ENCODE results near the gene CSGALNACT2.
A peak's percentile ranks its signal among the peaks of the same experiment; 100 is the strongest.

The CSGALNACT2 gene

DNA sequence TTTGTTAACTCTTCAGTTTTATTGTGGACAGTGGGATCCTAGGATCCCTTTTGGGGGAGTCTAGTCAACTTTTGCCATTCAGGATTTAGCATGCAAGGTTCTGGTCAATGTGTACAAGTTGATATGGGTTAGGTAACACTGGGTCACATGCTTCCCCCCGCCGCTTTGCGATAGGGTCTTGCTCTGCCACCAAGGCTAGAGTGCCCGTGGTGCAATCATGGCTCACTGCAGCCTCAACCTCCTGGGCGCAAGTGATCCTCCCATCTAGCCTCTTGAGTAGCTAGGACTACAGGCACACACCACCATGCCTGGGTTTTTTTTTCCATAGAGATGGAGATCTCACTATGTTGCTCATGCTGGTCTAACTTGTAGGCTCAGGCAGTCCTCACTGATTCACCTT is 3.2 kb upstream of the CSGALNACT2 start:
- TF ChIP-seq, protein P1, sequence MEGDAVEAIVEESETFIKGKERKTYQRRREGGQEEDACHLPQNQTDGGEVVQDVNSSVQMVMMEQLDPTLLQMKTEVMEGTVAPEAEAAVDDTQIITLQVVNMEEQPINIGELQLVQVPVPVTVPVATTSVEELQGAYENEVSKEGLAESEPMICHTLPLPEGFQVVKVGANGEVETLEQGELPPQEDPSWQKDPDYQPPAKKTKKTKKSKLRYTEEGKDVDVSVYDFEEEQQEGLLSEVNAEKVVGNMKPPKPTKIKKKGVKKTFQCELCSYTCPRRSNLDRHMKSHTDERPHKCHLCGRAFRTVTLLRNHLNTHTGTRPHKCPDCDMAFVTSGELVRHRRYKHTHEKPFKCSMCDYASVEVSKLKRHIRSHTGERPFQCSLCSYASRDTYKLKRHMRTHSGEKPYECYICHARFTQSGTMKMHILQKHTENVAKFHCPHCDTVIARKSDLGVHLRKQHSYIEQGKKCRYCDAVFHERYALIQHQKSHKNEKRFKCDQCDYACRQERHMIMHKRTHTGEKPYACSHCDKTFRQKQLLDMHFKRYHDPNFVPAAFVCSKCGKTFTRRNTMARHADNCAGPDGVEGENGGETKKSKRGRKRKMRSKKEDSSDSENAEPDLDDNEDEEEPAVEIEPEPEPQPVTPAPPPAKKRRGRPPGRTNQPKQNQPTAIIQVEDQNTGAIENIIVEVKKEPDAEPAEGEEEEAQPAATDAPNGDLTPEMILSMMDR (IDR thresholded peaks at IDR 0.05; ENCODE audit: extremely low read depth, insufficient read depth, missing control alignments): no peak
- DNase-seq (ENCODE audit: low spot score): no peak
- in situ Hi-C loops (cut with MboI; ENCODE audit: low pct_unique_long_range_greater_than_20kb, low sequenced_read_pairs, unreplicated experiment): no loop called here

DNA sequence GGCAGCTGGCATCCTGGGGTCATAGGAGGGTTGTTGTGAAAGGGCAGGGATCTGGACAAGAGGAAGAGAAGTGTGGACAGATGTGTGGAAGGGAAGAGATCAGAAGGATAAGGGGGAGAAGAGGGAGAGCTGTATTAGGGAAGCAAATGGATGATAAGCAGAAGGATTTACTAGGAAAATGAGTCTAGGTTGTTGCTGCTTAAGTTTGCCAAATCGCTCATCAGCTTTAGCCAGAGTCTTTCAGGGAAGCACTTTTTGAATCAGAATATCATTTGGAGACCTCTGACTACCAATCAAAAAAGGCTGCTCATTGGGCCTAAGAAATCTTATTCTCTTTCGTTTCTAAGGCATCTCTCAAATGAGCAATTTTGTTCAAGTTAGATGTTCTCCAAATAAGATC is 2.6 kb upstream of the CSGALNACT2 start:
- no peak for DNase-seq (ENCODE audit: low spot score)
- in situ Hi-C loops (cut with MboI; ENCODE audit: low pct_unique_long_range_greater_than_20kb, low sequenced_read_pairs, unreplicated experiment): no loop called here

DNA sequence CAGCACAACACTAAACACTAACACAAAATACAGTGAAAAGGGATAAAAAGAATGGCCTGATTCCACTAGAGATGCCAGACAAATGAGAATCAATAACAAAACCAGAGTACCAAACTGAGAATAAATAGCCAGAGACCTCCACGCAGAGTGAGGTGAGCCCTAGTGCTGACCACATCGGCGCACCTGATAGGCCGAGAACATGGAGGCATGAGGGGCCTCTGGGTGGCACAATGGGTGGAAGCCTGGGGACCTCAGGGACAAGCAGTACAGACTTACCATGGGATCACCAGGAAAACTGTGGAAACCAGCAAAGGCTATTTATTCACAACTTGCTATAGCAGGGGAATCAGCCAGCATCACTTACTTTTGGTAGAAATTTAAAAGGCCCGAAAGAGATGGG is 1.8 kb upstream of the CSGALNACT2 start:
- TF ChIP-seq, protein P1 (IDR thresholded peaks at IDR 0.05; ENCODE audit: extremely low read depth, insufficient read depth, missing control alignments): no peak
- DNase-seq (ENCODE audit: low spot score): no peak
- in situ Hi-C loops (cut with MboI; ENCODE audit: low pct_unique_long_range_greater_than_20kb, low sequenced_read_pairs, unreplicated experiment): no loop called here

More for the DNA sequence above, 2.6 kb upstream of the CSGALNACT2 start:
- TF ChIP-seq, protein P1 (IDR thresholded peaks at IDR 0.05; ENCODE audit: extremely low read depth, insufficient read depth, missing control alignments): no peak

DNA sequence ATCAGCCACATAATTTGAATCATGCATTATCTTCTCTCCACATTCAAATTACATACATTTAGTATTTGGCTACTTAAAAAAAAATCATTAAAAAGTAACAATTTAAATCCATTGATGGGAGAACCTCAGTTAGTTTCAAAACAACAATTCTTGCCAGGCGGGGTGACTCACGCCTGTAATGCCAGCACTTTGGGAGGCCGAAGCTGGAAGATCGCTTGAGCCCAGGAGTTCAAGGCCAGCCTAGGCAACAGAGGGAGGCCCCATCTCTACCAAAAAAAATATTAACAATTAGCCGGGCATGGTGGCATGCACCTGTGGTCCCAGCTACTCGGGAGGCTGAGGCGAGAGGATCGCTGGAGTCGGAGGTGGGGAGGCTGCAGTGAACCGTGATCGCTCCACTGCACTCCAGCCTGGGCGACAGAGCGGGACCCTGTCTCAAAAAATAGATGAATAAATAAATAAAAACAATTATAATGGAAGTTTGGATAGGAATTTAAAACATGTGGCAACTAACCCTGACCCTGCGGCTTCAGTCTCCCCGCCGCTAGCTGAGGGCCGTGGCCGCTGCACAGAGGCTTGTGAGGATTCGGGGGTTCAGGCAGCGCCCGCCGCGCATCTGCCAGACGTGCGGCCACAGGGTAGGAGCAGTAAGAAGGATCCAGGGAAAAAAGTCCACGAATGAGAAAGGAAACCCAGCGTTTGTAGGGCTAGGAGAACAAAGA is 1.1 kb upstream of the CSGALNACT2 start:
- no peak for DNase-seq (ENCODE audit: low spot score)
- in situ Hi-C loops (cut with MboI; ENCODE audit: low pct_unique_long_range_greater_than_20kb, low sequenced_read_pairs, unreplicated experiment): no loop called here
- TF ChIP-seq, protein P1 (IDR thresholded peaks at IDR 0.05; ENCODE audit: extremely low read depth, insufficient read depth, missing control alignments): no peak

DNA sequence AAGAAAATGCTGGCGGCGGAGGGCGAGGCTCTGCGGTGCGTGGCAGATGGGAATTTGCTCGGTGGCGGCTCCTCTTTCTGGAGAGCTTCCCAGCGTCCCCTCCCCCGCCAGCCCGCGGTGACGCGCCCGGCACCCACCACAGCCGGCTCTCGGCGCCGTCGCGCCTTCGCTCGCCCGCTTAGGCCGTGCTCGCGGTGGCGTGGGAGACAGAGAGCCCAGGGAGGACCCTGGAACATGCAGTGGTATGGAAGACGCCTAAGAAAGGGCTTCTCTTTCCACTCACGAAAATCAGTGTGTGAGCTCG is 576 bp upstream of the CSGALNACT2 start:
- in situ Hi-C loops (cut with MboI; ENCODE audit: low pct_unique_long_range_greater_than_20kb, low sequenced_read_pairs, unreplicated experiment): no loop called here
- TF ChIP-seq, protein P1 (IDR thresholded peaks at IDR 0.05; ENCODE audit: extremely low read depth, insufficient read depth, missing control alignments): no peak
- peak; percentile 54 for DNase-seq (ENCODE audit: low spot score)

DNA sequence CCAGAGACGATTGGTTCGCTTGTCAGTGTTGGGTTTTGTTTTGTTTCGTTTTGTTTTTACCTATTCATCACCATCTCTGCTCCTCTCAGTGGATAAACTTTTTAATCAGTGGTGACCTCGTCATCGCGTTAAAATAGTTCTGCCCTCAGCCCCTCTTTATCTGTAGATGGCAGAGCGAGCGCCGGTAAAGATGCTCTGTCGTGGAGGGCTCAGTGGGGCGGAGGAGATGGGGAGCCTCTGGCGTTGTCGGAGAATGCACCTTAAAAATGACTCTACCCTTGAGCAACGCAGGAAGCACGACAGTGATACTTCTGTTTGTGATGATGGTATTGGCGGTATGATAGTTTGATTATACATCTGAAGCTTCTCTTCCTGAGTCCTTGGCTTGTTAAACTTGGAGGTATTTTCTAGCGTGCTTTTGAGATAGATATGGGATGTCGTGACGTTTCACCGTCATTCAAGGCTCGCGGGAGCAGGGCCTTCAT is 554 bp downstream of the CSGALNACT2 start:
- peak; percentile 64 for DNase-seq (ENCODE audit: low spot score)
- TF ChIP-seq, protein P1 (IDR thresholded peaks at IDR 0.05; ENCODE audit: extremely low read depth, insufficient read depth, missing control alignments): peak; percentile 17
- in situ Hi-C loops (cut with MboI; ENCODE audit: low pct_unique_long_range_greater_than_20kb, low sequenced_read_pairs, unreplicated experiment): no loop called here
